LNCAP (cell line): Measurements from ENCODE around the gene CHM.

Source experiments
- CTCF ChIP-seq: fragments of 450-650 bp; IDR thresholded peaks from 2 replicates; pipeline ENCODE4 v1.5.1; 2017; ENCODE audit warnings: mild to moderate bottlenecking

Gene CHM

GRCh38 chrX:86039625-86040568, 7.5 kb downstream of the CHM start:
- TF ChIP-seq CTCF: no peak

- no peak for TF ChIP-seq CTCF
Observed at GRCh38 chrX:86033385-86033784, 14.0 kb downstream of the CHM start.

GRCh38 chrX:86028681-86029080, 18.7 kb downstream of the CHM start:
- no peak for TF ChIP-seq CTCF

GRCh38 chrX:86023811-86024210, 23.5 kb downstream of the CHM start:
- no peak for TF ChIP-seq CTCF

- TF ChIP-seq CTCF: no peak
Observed at GRCh38 chrX:86021652-86022289, 25.6 kb downstream of the CHM start.

GRCh38 chrX:86016139-86016538, 31.2 kb downstream of the CHM start:
- no peak for TF ChIP-seq CTCF

- no peak for TF ChIP-seq CTCF
Observed at GRCh38 chrX:86014421-86014820, 32.9 kb downstream of the CHM start.
